ENCODE results near the gene PLEKHD1. TPM values are rescaled to one million over a fixed set of nuclear protein-coding genes. Genes with fewer than 3 reads are reported as not detected.

The PLEKHD1 gene
- total RNA-seq, 1 donor from 2014 or later: not detected

DNA sequence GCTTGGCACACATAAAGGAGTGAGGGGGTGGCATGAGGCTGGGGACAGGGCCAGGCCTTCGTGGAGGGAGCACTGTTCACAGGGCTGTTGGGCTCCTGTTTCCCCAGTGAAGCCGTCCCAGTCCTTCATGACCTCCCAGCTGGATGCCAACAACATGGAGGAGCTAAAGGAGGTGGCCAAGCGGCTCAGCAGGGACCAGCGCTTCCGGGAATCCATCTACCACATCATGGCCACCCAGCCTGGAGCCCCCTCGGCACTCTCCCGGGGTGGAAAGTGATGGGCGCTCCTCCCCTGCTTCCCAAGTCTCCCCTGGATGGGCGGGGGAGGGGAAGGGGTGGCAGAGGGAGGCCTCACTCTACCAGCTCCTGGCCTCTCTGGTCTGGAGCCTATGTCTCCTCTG is 43.6 kb downstream of the PLEKHD1 start:
- Histone ChIP-seq H2AFZ (replicated peaks) (no peak overlapping the region), H3K36me3 (no peaks in the 10 kb centered on the region), H3F3A (ENCODE audit: low read depth) (no peaks in the 10 kb centered on the region), H3K4me2 (no peak overlapping the region), H3K4me1 (no peaks in the 10 kb centered on the region), H4K20me1 (ENCODE audit: low read depth) (no peaks in the 10 kb centered on the region), H3K9ac (no peak overlapping the region), H3K27me3 (no peaks in the 10 kb centered on the region), H3K79me2 (ENCODE audit: low read depth) (no peaks in the 10 kb centered on the region), H3K27ac (no peak overlapping the region), H3K4me3 (no peak overlapping the region), H3K9me3 (ENCODE audit: low read depth) (no peaks in the 10 kb centered on the region)
- Mint-ChIP-seq H3K27ac (no peak overlapping the region), H3K27me3 (ENCODE audit: insufficient read depth, low read depth) (peaks cover 13% of the 10 kb centered on the region), H3K9me3 (no peaks in the 10 kb centered on the region), H3K36me3 (no peaks in the 10 kb centered on the region), H3K4me1 (no peaks in the 10 kb centered on the region), H3K4me3 (no peak overlapping the region)
- DNase-seq (ENCODE audit: low spot score): no peak
- no peak for TF ChIP-seq EZH2phosphoT487 (IDR thresholded peaks at IDR 0.05)
- TF ChIP-seq, protein P1, sequence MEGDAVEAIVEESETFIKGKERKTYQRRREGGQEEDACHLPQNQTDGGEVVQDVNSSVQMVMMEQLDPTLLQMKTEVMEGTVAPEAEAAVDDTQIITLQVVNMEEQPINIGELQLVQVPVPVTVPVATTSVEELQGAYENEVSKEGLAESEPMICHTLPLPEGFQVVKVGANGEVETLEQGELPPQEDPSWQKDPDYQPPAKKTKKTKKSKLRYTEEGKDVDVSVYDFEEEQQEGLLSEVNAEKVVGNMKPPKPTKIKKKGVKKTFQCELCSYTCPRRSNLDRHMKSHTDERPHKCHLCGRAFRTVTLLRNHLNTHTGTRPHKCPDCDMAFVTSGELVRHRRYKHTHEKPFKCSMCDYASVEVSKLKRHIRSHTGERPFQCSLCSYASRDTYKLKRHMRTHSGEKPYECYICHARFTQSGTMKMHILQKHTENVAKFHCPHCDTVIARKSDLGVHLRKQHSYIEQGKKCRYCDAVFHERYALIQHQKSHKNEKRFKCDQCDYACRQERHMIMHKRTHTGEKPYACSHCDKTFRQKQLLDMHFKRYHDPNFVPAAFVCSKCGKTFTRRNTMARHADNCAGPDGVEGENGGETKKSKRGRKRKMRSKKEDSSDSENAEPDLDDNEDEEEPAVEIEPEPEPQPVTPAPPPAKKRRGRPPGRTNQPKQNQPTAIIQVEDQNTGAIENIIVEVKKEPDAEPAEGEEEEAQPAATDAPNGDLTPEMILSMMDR (IDR thresholded peaks at IDR 0.05): no peak
- no peak for TF ChIP-seq EZH2 (IDR thresholded peaks at IDR 0.05)

DNA sequence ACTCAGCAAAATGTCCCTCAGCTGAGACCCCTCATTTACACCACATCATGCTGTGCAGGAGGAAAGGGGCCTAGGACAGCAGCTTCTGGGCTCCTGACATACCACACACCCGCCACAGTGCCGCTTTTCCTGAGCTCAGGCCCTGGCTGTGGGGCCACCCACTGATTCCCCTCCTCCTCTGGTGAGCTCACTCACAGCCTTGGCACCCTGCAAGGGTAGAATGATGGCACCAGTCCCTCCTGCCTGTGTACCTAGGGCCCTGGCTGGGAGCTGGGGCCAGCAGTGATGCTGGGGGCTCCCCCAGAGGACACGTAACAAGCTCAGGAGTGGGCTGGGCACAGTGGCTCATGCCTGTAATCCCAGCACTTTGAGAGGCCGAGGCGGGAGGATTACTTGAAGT is 44.4 kb downstream of the PLEKHD1 start:
- no peaks in the 10 kb centered on the region for H3K4me1 ChIP-seq
- no peak overlapping the region for H3K9ac ChIP-seq
- H2AFZ ChIP-seq (replicated peaks): no peak overlapping the region
- H3K4me2 ChIP-seq: no peak overlapping the region
- Mint-ChIP-seq H3K36me3 (no peaks in the 10 kb centered on the region), H3K4me3 (no peak overlapping the region), H3K4me1 (no peaks in the 10 kb centered on the region), H3K27ac (no peak overlapping the region), H3K9me3 (no peaks in the 10 kb centered on the region), H3K27me3 (ENCODE audit: insufficient read depth, low read depth) (peaks cover 11% of the 10 kb centered on the region)
- H3F3A ChIP-seq (ENCODE audit: low read depth): no peaks in the 10 kb centered on the region
- TF ChIP-seq EZH2phosphoT487 (IDR thresholded peaks at IDR 0.05) (no peak), EZH2 (IDR thresholded peaks at IDR 0.05) (no peak)
- TF ChIP-seq, protein P1 (IDR thresholded peaks at IDR 0.05): no peak
- no peak overlapping the region for H3K27ac ChIP-seq
- no peaks in the 10 kb centered on the region for H3K36me3 ChIP-seq
- no peak overlapping the region for H3K4me3 ChIP-seq
- DNase-seq (ENCODE audit: low spot score): no peak
- no peaks in the 10 kb centered on the region for H3K9me3 ChIP-seq (ENCODE audit: low read depth)
- no peaks in the 10 kb centered on the region for H3K27me3 ChIP-seq
- no peaks in the 10 kb centered on the region for H4K20me1 ChIP-seq (ENCODE audit: low read depth)
- H3K79me2 ChIP-seq (ENCODE audit: low read depth): no peaks in the 10 kb centered on the region

- Histone ChIP-seq H2AFZ (replicated peaks) (no peak overlapping the region), H3K4me1 (no peaks in the 10 kb centered on the region), H3K4me2 (no peak overlapping the region), H3K27ac (no peak overlapping the region), H4K20me1 (ENCODE audit: low read depth) (no peaks in the 10 kb centered on the region), H3K27me3 (no peaks in the 10 kb centered on the region), H3K36me3 (no peaks in the 10 kb centered on the region), H3K79me2 (ENCODE audit: low read depth) (no peaks in the 10 kb centered on the region), H3K9me3 (ENCODE audit: low read depth) (no peaks in the 10 kb centered on the region), H3K4me3 (no peak overlapping the region), H3K9ac (no peak overlapping the region), H3F3A (ENCODE audit: low read depth) (no peaks in the 10 kb centered on the region)
- Mint-ChIP-seq H3K27ac (no peak overlapping the region), H3K36me3 (no peaks in the 10 kb centered on the region), H3K4me3 (no peak overlapping the region), H3K9me3 (no peaks in the 10 kb centered on the region), H3K4me1 (no peaks in the 10 kb centered on the region), H3K27me3 (ENCODE audit: insufficient read depth, low read depth) (peaks cover 8% of the 10 kb centered on the region)
- no peak for DNase-seq (ENCODE audit: low spot score)
- TF ChIP-seq, protein P1 (IDR thresholded peaks at IDR 0.05): no peak
Observed at GRCh38 chr14:69529563-69529962, 45.0 kb downstream of the PLEKHD1 start.

GRCh38 chr14:69530095-69530494 is 45.6 kb downstream of the PLEKHD1 start:
- TF ChIP-seq EZH2phosphoT487 (IDR thresholded peaks at IDR 0.05): no peak
- no peak for TF ChIP-seq EZH2 (IDR thresholded peaks at IDR 0.05)
- TF ChIP-seq, protein P1 (IDR thresholded peaks at IDR 0.05): no peak
- H3K27ac ChIP-seq: no peak overlapping the region
- H3K79me2 ChIP-seq (ENCODE audit: low read depth): no peaks in the 10 kb centered on the region
- no peak overlapping the region for H3K4me2 ChIP-seq
- no peak for DNase-seq (ENCODE audit: low spot score)
- H3K27me3 ChIP-seq: no peaks in the 10 kb centered on the region
- H3K4me1 ChIP-seq: no peaks in the 10 kb centered on the region
- Mint-ChIP-seq H3K27ac (no peak overlapping the region), H3K9me3 (no peaks in the 10 kb centered on the region), H3K27me3 (ENCODE audit: insufficient read depth, low read depth) (peaks cover 5% of the 10 kb centered on the region), H3K4me3 (no peak overlapping the region), H3K36me3 (no peaks in the 10 kb centered on the region), H3K4me1 (peaks cover 3% of the 10 kb centered on the region)
- no peaks in the 10 kb centered on the region for H3K36me3 ChIP-seq
- H2AFZ ChIP-seq (replicated peaks): no peak overlapping the region
- no peak overlapping the region for H3K4me3 ChIP-seq
- H4K20me1 ChIP-seq (ENCODE audit: low read depth): no peaks in the 10 kb centered on the region
- H3F3A ChIP-seq (ENCODE audit: low read depth): no peaks in the 10 kb centered on the region
- no peak overlapping the region for H3K9ac ChIP-seq
- H3K9me3 ChIP-seq (ENCODE audit: low read depth): no peaks in the 10 kb centered on the region

Data from neural progenitor cell (in vitro differentiated cells).